T-helper 2 cell treated with Interferon-gamma antibody and Interleukin-4, amounts not matched to agents 5 μg/mL and 100 μg/mL, for 36 hours (primary cell): ENCODE measurements around the gene FTCD.
"Not testable (repeated sequence)": the region's sequence is repeated elsewhere in the genome, so short reads cannot be mapped to it uniquely, and the experiment has no call there.

Experiments
- DNase-seq: peaks from one replicate; pipeline ENCODE4 v3.0.0; 2021; ENCODE audit warnings: low spot score
- H3K27ac Mint-ChIP-seq: one replicate; pipeline ENCODE4 v1.8.0; 2021; ENCODE audit warnings: mild to moderate bottlenecking, mixed read lengths
- H3K27me3 Mint-ChIP-seq: one replicate; pipeline ENCODE4 v1.8.0; 2021; ENCODE audit warnings: low read depth, mixed read lengths
- H3K36me3 Mint-ChIP-seq: one replicate; pipeline ENCODE4 v1.8.0; 2021; ENCODE audit warnings: low read depth, mixed read lengths
- H3K4me1 Mint-ChIP-seq: one replicate; pipeline ENCODE4 v1.8.0; 2021; ENCODE audit warnings: low read depth, mixed read lengths
- H3K4me3 Mint-ChIP-seq: one replicate; pipeline ENCODE4 v1.8.0; 2022; ENCODE audit warnings: mild to moderate bottlenecking, moderate library complexity, mixed read lengths
- H3K9me3 Mint-ChIP-seq: one replicate; pipeline ENCODE4 v1.8.0; 2021; ENCODE audit warnings: mixed read lengths

The FTCD gene, protein sequence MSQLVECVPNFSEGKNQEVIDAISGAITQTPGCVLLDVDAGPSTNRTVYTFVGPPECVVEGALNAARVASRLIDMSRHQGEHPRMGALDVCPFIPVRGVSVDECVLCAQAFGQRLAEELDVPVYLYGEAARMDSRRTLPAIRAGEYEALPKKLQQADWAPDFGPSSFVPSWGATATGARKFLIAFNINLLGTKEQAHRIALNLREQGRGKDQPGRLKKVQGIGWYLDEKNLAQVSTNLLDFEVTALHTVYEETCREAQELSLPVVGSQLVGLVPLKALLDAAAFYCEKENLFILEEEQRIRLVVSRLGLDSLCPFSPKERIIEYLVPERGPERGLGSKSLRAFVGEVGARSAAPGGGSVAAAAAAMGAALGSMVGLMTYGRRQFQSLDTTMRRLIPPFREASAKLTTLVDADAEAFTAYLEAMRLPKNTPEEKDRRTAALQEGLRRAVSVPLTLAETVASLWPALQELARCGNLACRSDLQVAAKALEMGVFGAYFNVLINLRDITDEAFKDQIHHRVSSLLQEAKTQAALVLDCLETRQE

GRCh38 chr21:46155514-46156377 lies at the start of gene FTCD:
Gene FTCD, minus strand, starts transcription at chr21:46155579. Its CDS starts 56 bp downstream, at chr21:46155523.
- DNase-seq, result no peak
- no peak within 1 kb of the TSS for H3K27ac Mint-ChIP-seq
- H3K4me3 Mint-ChIP-seq, result no peak within 1 kb of the TSS
- H3K9me3 Mint-ChIP-seq, result no peaks in the 10 kb centered on the region
- no peaks in the 10 kb centered on the region for H3K4me1 Mint-ChIP-seq
- H3K36me3 Mint-ChIP-seq, result no peaks in the 10 kb centered on the region
- H3K27me3 Mint-ChIP-seq, result no peaks in the 10 kb centered on the region

DNA sequence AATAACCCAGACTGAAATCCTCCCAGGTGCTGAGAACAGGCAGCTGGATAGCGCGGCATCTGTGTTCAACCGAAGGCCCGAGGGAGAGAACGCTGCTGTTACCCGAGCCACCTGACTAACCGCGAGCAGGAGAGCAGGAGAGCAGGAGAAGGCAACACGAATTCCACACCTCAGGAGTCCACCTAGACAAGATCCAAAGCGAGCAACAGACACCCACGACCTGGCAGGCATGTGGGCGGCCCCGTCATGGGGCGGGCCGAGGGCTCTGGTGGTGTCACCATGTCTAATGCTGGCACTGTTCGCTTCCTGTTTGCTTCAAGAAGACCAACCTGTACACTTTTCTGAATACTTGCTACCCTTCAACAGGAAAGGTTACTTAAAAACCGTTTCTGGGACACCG lies 49.8 kb upstream of the FTCD start:
- DNase-seq, result no peak
- Mint-ChIP-seq H3K27ac (no peak overlapping the region), H3K4me1 (no peaks in the 10 kb centered on the region)

DNA sequence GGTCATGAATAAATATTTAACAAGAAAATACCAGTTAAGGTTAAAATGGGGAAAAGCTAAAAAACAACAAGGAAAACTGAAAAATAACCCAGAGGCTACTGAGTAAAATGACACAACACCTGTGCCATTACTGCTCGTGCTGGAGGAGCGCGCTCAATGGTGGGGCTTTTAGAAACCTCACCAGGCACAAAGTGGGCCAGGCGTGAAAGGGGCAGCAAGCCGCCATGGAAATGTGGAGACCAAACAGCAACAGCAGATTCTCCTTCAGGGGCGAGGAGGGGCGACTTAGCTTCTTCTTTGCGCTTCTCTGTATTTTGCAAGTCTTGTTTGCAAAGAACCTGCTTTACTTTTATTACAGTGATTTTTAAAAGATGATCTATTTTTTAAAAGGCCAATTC lies 47.8 kb upstream of the FTCD start:
- Mint-ChIP-seq H3K9me3 (no peaks in the 10 kb centered on the region), H3K4me1 (no peaks in the 10 kb centered on the region), H3K27me3 (no peaks in the 10 kb centered on the region), H3K4me3 (no peak overlapping the region), H3K27ac (no peak overlapping the region), H3K36me3 (peaks cover 35% of the 10 kb centered on the region)
- no peak for DNase-seq

More for the DNA sequence above, 49.8 kb upstream of the FTCD start:
- Mint-ChIP-seq H3K36me3 (peaks cover 19% of the 10 kb centered on the region), H3K9me3 (no peaks in the 10 kb centered on the region), H3K4me3 (no peak overlapping the region), H3K27me3 (no peaks in the 10 kb centered on the region)

DNA sequence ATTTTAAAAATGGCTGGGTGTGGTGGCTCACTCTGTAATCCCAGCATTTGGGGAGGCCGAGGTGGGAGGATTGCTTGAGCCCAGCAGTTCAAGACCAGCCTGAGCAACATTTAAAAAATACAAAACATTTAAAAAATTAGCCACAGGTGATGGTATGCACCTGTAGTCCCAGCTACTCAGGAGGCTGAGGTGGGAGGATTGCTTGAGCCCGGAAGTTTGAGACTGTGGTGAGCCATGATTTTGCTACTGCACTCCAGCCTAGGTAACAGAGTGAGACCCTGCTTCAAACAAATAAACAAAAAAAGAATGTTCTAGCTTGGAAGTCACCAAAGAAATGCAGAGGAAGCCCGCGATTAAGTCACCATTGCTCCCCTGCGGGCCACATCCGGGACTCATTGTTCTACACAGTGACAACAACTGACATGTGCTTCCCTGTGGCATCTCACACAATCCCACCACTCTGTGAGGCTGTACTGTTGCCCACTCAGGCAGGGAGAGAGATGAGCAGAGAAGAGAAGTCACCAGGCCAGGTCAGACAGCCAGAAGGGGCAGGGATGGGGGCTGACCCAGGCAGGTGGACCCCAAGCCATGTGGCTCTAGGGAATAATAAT lies 47.3 kb upstream of the FTCD start:
- no peaks in the 10 kb centered on the region for H3K4me1 Mint-ChIP-seq
- peaks cover 35% of the 10 kb centered on the region for H3K36me3 Mint-ChIP-seq
- no peak overlapping the region for H3K4me3 Mint-ChIP-seq
- no peaks in the 10 kb centered on the region for H3K9me3 Mint-ChIP-seq
- no peak overlapping the region for H3K27ac Mint-ChIP-seq
- no peaks in the 10 kb centered on the region for H3K27me3 Mint-ChIP-seq
- DNase-seq, result no peak

- not testable (repeated sequence) for H3K27me3 Mint-ChIP-seq, H3K4me3 Mint-ChIP-seq, H3K4me1 Mint-ChIP-seq, DNase-seq, H3K27ac Mint-ChIP-seq, H3K9me3 Mint-ChIP-seq
- H3K36me3 Mint-ChIP-seq, result peaks cover 42% of the 10 kb centered on the region
These were observed 45.8 kb upstream of the FTCD start for GRCh38 chr21:46200877-46201803.

- no peak for DNase-seq
- peaks cover 43% of the 10 kb centered on the region for H3K36me3 Mint-ChIP-seq
- H3K4me3 Mint-ChIP-seq, result no peak overlapping the region
- H3K9me3 Mint-ChIP-seq, result no peaks in the 10 kb centered on the region
- H3K27ac Mint-ChIP-seq, result no peak overlapping the region
- no peaks in the 10 kb centered on the region for H3K4me1 Mint-ChIP-seq
- no peaks in the 10 kb centered on the region for H3K27me3 Mint-ChIP-seq
These were observed 44.3 kb upstream of the FTCD start for GRCh38 chr21:46199436-46200373.

DNA sequence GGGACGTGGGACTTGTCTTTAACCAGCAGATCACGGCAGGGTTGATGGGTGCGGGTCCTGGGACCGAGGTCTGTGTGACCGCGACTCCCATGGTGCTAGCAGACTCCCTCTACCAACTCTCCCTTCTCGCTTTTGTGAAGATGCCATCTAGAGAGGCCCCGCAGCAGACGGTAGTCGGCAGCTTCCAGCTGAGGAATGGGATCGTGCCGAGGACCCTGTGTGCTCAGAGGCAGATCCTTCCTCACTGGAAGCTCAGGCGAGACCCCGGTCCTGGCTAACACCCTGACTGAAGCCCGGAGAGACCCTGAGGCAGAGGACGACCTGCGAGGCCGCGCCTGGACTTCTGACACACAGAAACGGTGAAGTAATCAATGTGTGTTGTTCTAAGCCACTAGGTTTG lies 41.4 kb upstream of the FTCD start:
- Mint-ChIP-seq H3K27ac (no peak overlapping the region), H3K4me1 (no peaks in the 10 kb centered on the region), H3K4me3 (no peak overlapping the region), H3K9me3 (no peaks in the 10 kb centered on the region), H3K36me3 (peaks cover 47% of the 10 kb centered on the region), H3K27me3 (no peaks in the 10 kb centered on the region)
- DNase-seq, result no peak

- peaks cover 45% of the 10 kb centered on the region for H3K36me3 Mint-ChIP-seq
These were observed 40.3 kb upstream of the FTCD start for GRCh38 chr21:46195595-46196195.

DNA sequence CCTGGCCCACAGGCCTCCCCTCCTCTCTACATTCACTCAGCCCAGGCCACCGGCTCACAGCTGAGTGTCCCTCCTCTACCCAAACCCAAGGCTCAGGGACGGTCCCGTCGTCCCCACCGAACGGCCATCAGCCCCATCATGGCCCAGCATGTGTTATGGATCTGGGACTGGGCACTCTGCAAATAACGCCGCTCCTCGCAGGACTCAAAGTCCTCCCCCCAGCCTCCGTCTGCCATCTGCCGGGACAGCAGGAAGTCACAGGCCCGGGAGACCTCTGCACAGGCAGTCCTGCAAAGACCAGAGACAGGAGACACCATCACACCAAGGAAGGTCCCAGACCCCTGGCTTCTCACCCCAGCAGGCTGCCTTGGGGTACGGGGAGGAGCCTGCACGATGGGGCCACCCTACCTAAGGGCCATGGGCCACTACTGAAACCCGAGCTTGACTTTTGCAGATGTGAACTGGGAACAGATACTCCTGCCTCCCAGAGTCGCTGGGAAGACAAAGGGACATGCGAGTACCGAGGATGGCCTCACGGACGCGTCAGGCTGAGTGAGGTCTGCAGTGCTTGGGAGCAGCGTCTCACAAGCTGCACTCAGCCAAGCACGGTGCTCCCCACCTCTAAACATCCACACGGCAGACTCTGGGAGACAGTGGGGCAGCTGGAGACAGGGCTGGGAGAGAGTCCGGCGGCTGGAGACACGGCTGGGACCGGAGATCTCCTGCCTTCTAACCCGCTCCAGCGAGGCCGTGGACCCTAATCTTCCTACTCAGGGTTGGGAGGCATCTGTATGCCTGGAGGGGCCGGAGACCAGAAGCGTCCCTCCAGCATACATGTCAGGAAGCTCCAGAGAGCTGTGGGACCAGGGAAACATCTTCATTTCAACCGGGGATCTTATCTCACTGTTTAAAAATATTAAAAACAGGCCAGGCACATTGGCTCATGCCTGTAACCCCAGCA lies 39.3 kb upstream of the FTCD start:
- Mint-ChIP-seq H3K27me3 (no peaks in the 10 kb centered on the region), H3K9me3 (no peaks in the 10 kb centered on the region), H3K27ac (no peak overlapping the region), H3K4me3 (no peak overlapping the region), H3K36me3 (peaks cover 35% of the 10 kb centered on the region), H3K4me1 (no peaks in the 10 kb centered on the region)
- DNase-seq, result no peak

More at GRCh38 chr21:46195595-46196195, 40.3 kb upstream of the FTCD start:
- H3K4me1 Mint-ChIP-seq, result no peaks in the 10 kb centered on the region
- no peak for DNase-seq
- no peaks in the 10 kb centered on the region for H3K27me3 Mint-ChIP-seq
- H3K9me3 Mint-ChIP-seq, result no peaks in the 10 kb centered on the region
- no peak overlapping the region for H3K4me3 Mint-ChIP-seq
- H3K27ac Mint-ChIP-seq, result no peak overlapping the region

DNA sequence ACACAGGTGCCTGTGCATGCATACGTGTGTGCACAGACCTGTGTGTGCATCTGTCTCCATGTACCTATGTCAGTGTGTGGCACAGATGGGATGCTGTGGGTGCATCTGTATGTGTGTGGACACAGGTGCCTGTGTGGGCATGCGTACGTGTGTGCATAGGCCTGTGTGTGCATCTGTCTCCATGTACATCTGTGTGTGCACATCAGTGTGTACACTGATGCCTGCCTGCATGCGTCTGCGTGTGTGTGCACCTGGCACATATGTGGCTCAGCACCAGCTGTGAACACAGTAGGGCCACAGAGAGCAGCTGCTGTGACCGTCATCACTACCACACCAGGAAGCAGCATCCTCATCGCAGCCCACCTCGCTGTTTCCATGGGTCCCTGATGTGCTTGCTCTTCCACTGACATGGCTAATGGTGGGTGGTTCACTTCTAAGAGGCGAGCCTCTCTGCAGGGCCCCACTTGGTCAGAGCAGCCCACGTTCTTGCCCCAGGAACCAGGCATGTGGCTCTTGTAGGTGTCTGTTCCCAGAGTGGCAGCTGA lies 38.5 kb upstream of the FTCD start:
- Mint-ChIP-seq H3K9me3 (no peaks in the 10 kb centered on the region), H3K4me1 (no peaks in the 10 kb centered on the region), H3K4me3 (no peak overlapping the region), H3K36me3 (peaks cover 29% of the 10 kb centered on the region), H3K27me3 (no peaks in the 10 kb centered on the region), H3K27ac (no peak overlapping the region)
- DNase-seq, result no peak
